Suprapubic skin (tissue), 4 donors: ENCODE measurements around the gene MYO5C. TPM values are rescaled to one million over a fixed set of nuclear protein-coding genes. Genes with fewer than 3 reads are reported as not detected.

Source experiments
- DNase-seq, 2 donors: peaks; one replicate each; pipeline ENCODE4 v3.0.0-alpha.2; 2019; ENCODE audit warnings: low spot score in 2 of 2
- H3K27ac ChIP-seq: fragments of 200-600 bp; sonication (generic); one replicate; pipeline ENCODE4 v1.5.1; 2019
- H3K27me3 ChIP-seq: fragments of 200-600 bp; sonication (generic); one replicate; pipeline ENCODE4 v1.5.1; 2019
- H3K36me3 ChIP-seq: fragments of 200-600 bp; sonication (generic); one replicate; pipeline ENCODE4 v1.5.1; 2019
- H3K4me1 ChIP-seq: fragments of 200-600 bp; sonication (generic); one replicate; pipeline ENCODE4 v1.5.1; 2019
- H3K4me3 ChIP-seq: fragments of 200-600 bp; sonication (generic); one replicate; pipeline ENCODE4 v1.5.1; 2019; ENCODE audit warnings: mild to moderate bottlenecking
- H3K9me3 ChIP-seq: fragments of 200-600 bp; sonication (generic); one replicate; pipeline ENCODE4 v1.5.1; 2019
- CTCF ChIP-seq, 2 donors: fragments of 200-600 bp in 1 of 2; fragments of 450-650 bp in 1 of 2; sonication (generic) in 1 of 2; IDR thresholded peaks; one replicate each; pipeline ENCODE4 v1.5.1; 2016 to 2019; ENCODE audit warnings: antibody characterized with exemption in 2 of 2, mild to moderate bottlenecking in 1 of 2, moderate library complexity in 1 of 2
- EP300 ChIP-seq: sonication (generic); formaldehyde crosslinking; IDR thresholded peaks from one replicate; pipeline ENCODE4 v1.6.1; 2017; ENCODE audit warnings: antibody characterized with exemption
- POLR2A ChIP-seq, 2 donors: fragments of 450-650 bp; IDR thresholded peaks; one replicate each; pipeline ENCODE4 v1.6.1; 2017; ENCODE audit warnings: antibody characterized with exemption in 2 of 2, mild to moderate bottlenecking in 2 of 2, moderate library complexity in 2 of 2
- POLR2AphosphoS5 ChIP-seq, 3 donors: sonication (generic); formaldehyde crosslinking; IDR thresholded peaks; one replicate each; pipeline ENCODE4 v1.6.1; 2017; ENCODE audit warnings: antibody characterized with exemption in 3 of 3
- WGBS: methylation state at CpG from one replicate; pipeline ENCODE4 v1.1.5; 2018; 5-methylcytosine and 5-hydroxymethylcytosine counted together
- total RNA-seq, 4 donors: library from RNA; depleted of rRNA; stranded (reverse); fragments of >200 nt; gene quantifications; one replicate each; pipeline ENCODE4 v1.1.0, GENCODE V29; 2016

MYO5C gene
- total RNA-seq, 4 donors from 2014 or later, result 11.2 to 31.5 (median 14.9) TPM

GRCh38 chr15:52318729-52319500 lies 23.3 kb upstream of the MYO5C start:
- TF ChIP-seq POLR2AphosphoS5 (IDR thresholded peaks at IDR 0.05) (no peak), CTCF (IDR thresholded peaks at IDR 0.05) (no peak), POLR2A (IDR thresholded peaks at IDR 0.05) (no peak), EP300 (no peak)
- no peak for DNase-seq
- Histone ChIP-seq H3K4me1 (no peaks in the 10 kb centered on the region), H3K9me3 (no peaks in the 10 kb centered on the region), H3K27ac (no peak overlapping the region), H3K4me3 (no peak overlapping the region), H3K27me3 (no peaks in the 10 kb centered on the region), H3K36me3 (peaks cover 67% of the 10 kb centered on the region)
- WGBS, result 94% methylated on average over 12 of the region's 13 CpGs

- WGBS, result 92% methylated on average over 2 of the region's 2 CpGs
- no peak overlapping the region for H3K4me3 ChIP-seq
- no peaks in the 10 kb centered on the region for H3K9me3 ChIP-seq
- no peak for DNase-seq
- no peak overlapping the region for H3K27ac ChIP-seq
- TF ChIP-seq POLR2A (IDR thresholded peaks at IDR 0.05), result no peak
- TF ChIP-seq EP300, result no peak
- TF ChIP-seq CTCF (IDR thresholded peaks at IDR 0.05), result no peak
- no peak for TF ChIP-seq POLR2AphosphoS5 (IDR thresholded peaks at IDR 0.05)
- H3K27me3 ChIP-seq, result no peaks in the 10 kb centered on the region
- H3K36me3 ChIP-seq, result peaks cover 76% of the 10 kb centered on the region
- H3K4me1 ChIP-seq, result no peaks in the 10 kb centered on the region
These were observed 22.1 kb upstream of the MYO5C start for GRCh38 chr15:52317688-52318087.

- Histone ChIP-seq H3K4me3 (no peak overlapping the region), H3K27ac (no peak overlapping the region), H3K36me3 (peaks cover 78% of the 10 kb centered on the region), H3K9me3 (no peaks in the 10 kb centered on the region), H3K4me1 (no peaks in the 10 kb centered on the region), H3K27me3 (no peaks in the 10 kb centered on the region)
- TF ChIP-seq POLR2A (IDR thresholded peaks at IDR 0.05), result no peak
- no peak for TF ChIP-seq POLR2AphosphoS5 (IDR thresholded peaks at IDR 0.05)
- 98% methylated on average over 2 of the region's 2 CpGs for WGBS
- DNase-seq, result no peak
These were observed 21.4 kb upstream of the MYO5C start for GRCh38 chr15:52317022-52317421.

- 78% methylated on average over 6 of the region's 6 CpGs for WGBS
- DNase-seq, result no peak
- H3K9me3 ChIP-seq, result no peaks in the 10 kb centered on the region
- no peak overlapping the region for H3K4me3 ChIP-seq
- H3K4me1 ChIP-seq, result no peaks in the 10 kb centered on the region
- H3K36me3 ChIP-seq, result peaks cover 43% of the 10 kb centered on the region
- H3K27me3 ChIP-seq, result no peaks in the 10 kb centered on the region
- H3K27ac ChIP-seq, result no peak overlapping the region
- no peak for TF ChIP-seq EP300
- no peak for TF ChIP-seq POLR2AphosphoS5 (IDR thresholded peaks at IDR 0.05)
- TF ChIP-seq CTCF (IDR thresholded peaks at IDR 0.05), result no peak
- TF ChIP-seq POLR2A (IDR thresholded peaks at IDR 0.05), result no peak
These were observed 13.5 kb upstream of the MYO5C start for GRCh38 chr15:52309154-52309548.

GRCh38 chr15:52308446-52309153 lies 13.0 kb upstream of the MYO5C start:
- TF ChIP-seq POLR2AphosphoS5 (IDR thresholded peaks at IDR 0.05) (no peak), POLR2A (IDR thresholded peaks at IDR 0.05) (no peak), EP300 (no peak), CTCF (IDR thresholded peaks at IDR 0.05) (no peak)
- no peak overlapping the region for H3K4me3 ChIP-seq
- no peaks in the 10 kb centered on the region for H3K4me1 ChIP-seq
- WGBS, result 79% methylated on average over 8 of the region's 8 CpGs
- no peaks in the 10 kb centered on the region for H3K27me3 ChIP-seq
- H3K27ac ChIP-seq, result no peak overlapping the region
- H3K36me3 ChIP-seq, result peaks cover 38% of the 10 kb centered on the region
- no peaks in the 10 kb centered on the region for H3K9me3 ChIP-seq
- DNase-seq, result no peak
